NCI-H2081 treated with DMSO at 0.1 percent for 48 hours (cell line): ENCODE measurements around the gene FRG2B.
"Not testable (repeated sequence)": the region's sequence is repeated elsewhere in the genome, so short reads cannot be mapped to it uniquely, and the experiment has no call there.

Experiments
- DNase-seq: peaks from one replicate; lab custom pipeline; 2025; lab: John Stamatoyannopoulos, UW

Gene FRG2B

GRCh38 chr10:133599869-133600268, 26.7 kb downstream of the FRG2B start:
- DNase-seq: not testable (repeated sequence)

GRCh38 chr10:133592716-133593115, 33.9 kb downstream of the FRG2B start:
- no peak for DNase-seq

- DNase-seq: no peak
Observed at GRCh38 chr10:133590970-133591359, 35.6 kb downstream of the FRG2B start.

GRCh38 chr10:133590226-133590969, 36.2 kb downstream of the FRG2B start:
- DNase-seq: no peak

GRCh38 chr10:133577037-133577436, 49.6 kb downstream of the FRG2B start:
- DNase-seq: not testable (repeated sequence)
